GM19452 (cell line): ENCODE data around the gene TLR1.
"Not testable (repeated sequence)": the region's sequence is repeated elsewhere in the genome, so short reads cannot be mapped to it uniquely, and the experiment has no call there.

Source experiments
- ATAC-seq: cut with Tn5 transposase; IDR thresholded peaks from one replicate; pipeline ENCODE4 v1.9.1; 2021; ENCODE audit not compliant: unreplicated experiment

Gene TLR1

GRCh38 chr4:38806251-38806650 is 1.7 kb upstream of the TLR1 start:
- ATAC-seq, result not testable (repeated sequence)

DNA sequence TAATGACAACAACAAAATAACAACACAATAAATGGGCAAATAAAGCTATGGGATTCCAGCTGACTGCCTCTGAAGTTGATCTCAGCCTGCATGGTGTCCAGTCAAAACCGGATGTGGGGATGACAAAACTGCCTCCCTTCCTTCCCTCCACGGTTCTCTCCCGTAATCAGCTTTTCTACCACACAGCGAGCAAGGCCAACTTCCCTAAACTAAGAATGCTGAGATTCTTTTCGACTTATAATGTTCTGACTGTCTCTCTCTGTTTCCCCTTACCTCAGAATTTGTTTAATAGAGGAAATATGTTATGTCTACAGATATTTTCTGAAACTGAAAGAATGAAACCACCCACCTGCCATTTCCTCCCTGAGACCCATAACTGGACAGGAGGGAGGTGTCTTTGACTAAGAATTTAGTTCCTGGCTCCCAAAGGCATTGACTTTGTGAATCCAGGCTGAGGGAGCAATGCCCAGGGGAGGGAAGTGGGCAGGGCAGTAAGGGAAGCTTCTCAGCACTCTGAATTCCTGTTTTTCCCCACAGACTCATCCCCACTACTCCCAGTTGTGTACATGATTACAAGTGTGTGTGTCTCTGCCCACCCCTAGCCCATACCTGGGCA is 1.0 kb upstream of the TLR1 start:
- peak; percentile 77 for ATAC-seq

DNA sequence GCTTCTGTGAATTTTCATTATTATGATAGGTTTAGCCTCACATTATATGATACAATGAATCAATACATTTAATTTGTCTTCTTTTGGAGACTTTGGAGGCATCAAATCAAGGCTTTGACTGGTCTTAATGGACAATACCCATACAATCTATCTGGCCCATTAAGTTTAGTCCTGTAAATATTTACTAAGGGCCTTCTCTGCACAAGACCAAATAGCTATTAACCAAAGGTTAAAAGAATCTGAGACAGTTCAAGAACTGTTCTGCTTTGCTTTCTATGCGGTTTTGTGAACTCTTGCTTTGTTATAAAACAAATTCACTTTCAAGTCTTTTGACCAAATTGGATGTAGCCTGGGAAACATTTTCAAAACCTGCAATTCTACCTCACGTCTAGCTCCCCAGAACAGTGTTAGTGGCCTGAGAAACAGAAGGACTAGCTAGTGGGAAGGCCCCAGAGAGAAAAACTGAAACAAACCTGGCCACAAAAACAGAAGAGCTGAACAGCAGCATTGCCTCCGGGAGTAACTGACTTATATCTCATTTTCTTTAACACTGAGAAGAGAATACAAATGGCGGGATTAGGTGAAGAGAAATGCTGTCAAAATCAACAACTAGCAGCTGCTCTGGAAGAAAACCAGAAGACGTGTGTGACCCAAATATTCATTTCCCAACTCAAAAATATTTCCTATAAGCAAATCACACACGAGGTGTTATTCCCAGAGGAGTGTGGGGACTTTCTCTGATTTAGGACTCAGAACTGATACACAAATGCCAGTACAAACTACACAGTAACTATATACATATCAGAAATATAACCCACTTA is 548 bp downstream of the TLR1 start:
- ATAC-seq, result peak; percentile 55

DNA sequence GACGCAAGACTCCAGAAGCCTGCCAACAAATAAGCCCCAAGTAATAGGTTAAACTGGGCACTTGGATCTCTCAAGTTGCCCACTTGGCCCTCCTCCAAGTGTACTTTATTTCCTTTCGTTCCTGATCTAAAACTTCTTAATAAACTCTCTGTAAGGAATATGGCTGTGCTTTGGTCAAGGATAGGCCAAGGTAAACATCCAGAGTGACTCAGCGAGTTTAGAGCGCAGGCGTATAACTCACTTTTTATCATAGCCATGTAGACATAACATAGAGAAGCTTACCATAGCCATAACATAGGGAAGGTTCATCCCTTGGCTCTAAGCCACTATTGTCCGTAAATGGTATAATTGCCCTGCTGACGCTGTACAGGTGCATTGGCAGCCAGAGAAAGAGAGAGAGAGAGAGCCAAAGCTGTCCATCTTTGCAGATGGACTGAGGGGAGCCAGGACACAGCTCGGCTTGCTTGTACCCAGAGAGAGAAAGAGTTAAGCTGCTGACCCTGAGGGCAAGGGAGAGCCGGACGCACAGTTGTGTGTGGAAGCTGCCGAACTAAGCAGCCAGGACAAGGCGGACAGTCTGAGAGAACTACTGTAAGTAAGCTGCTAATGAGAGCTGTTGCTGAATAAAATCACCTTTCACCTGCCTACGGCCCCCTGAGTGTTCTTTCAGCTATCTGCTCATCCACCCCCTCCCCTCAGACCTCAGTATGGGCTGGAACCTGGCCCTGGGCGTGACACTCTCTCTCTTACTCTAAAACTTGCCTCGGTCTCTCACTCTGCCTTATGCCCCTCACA is 1.8 kb downstream of the TLR1 start:
- no peak for ATAC-seq

DNA sequence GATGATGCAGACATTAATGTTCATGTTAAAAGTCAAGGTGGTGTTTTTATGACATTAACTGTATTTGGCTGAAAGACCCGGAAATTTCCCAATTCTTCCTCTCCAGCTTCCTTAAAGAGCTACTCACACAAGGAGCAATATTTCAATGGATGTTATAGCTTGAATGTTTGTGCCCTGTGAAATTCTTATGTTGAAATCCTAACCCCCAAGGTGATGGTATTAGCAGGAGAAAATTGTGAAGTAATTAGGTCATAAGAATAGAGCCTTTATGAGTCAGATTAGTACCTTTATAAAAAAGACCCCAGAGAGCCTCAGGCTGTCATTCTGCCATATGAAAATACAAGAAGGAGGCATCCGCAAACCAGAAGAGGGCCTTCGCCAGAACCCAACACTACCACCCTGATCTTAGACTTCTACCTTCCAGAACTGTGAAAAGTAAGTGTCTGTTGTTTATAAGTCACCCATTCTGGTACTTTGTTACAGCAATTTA is 3.6 kb downstream of the TLR1 start:
- ATAC-seq, result no peak

GRCh38 chr4:38800366-38800765 is 4.2 kb downstream of the TLR1 start:
- ATAC-seq, result no peak

DNA sequence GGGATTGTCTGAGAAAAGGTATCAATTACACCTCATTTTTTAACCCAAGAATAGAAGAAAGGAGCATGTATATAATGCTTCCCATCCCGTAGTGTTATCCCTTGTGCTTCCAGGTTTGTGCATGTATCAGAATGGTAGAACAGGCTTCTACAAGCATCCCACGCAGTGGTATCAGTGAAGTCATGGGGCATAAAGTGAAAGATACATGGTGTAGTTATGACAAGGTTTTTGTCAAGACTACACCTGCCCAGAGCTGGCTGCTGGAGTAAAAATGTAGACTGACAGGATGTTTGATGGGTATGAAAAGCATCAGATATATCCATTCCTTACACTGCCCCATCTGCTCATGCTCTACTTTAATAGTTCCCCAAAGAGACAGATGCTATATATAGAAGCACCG is 9.5 kb downstream of the TLR1 start:
- ATAC-seq, result no peak

DNA sequence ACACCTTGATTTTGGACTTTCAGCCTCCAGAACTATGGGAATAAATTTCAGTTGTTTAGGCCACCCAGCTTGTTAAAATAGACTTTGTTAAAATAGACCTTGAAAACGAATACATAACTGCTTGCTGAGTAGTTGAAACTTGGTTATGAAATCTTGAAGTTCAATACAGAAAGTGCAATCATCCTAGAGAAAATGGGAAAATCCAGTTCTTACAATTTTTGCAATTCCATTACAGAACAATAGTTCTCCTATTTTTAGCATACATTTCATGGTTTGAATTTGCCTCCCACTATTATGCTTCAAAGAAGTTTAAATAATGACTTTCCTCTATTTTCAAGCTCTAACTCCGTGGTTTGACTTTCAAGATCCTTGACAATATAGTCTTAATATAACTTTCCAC is 10.5 kb downstream of the TLR1 start:
- no peak for ATAC-seq

- ATAC-seq, result no peak
Measured at GRCh38 chr4:38791010-38791409, 13.6 kb downstream of the TLR1 start.

DNA sequence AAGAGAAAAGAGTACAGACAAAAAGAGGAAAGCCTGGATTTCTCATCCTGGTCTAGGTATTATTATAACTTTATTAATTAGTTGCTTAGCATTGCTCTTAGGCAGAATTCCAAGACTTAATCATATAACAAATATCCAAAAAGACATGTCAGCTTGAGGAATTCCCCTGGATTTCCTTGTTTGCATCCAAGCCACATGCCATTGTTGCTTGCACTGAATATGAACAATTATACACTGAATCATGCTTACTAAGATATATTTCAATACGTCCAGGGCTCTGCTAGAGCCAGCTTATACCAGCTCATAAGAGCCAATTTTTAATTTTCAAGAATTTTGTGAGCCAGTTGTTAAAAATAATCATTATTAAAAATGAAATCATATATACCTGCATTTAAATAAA is 16.3 kb downstream of the TLR1 start:
- no peak for ATAC-seq

- ATAC-seq, result no peak
Measured at GRCh38 chr4:38787693-38788092, 16.9 kb downstream of the TLR1 start.

DNA sequence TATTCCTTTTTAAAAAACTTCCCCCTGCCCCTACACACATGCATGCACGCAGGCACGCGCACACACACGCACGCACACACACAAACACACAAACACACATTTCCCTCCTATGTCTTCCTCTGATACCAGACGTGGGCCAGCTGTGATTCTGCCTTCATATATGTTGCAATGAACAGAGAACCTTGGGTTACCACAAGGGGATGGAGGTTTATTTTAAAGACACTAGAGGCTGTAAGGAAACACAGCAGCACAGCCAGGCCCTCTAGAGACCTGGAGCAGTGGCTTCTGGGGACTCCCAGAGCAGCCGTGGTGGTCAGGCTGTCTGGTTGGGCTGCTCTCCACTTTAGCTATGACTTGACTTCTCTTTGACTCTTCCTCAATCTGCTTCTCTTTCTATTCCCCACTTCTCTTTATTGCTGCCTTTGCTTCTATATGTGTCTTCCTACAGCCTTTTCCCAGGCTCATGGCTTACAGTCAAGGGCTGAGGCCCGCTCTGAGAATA is 18.6 kb downstream of the TLR1 start:
- peak; percentile 51 for ATAC-seq

GRCh38 chr4:38785041-38785790 is 19.4 kb downstream of the TLR1 start:
- no peak for ATAC-seq

GRCh38 chr4:38784141-38784540 is 20.4 kb downstream of the TLR1 start:
- ATAC-seq, result no peak

DNA sequence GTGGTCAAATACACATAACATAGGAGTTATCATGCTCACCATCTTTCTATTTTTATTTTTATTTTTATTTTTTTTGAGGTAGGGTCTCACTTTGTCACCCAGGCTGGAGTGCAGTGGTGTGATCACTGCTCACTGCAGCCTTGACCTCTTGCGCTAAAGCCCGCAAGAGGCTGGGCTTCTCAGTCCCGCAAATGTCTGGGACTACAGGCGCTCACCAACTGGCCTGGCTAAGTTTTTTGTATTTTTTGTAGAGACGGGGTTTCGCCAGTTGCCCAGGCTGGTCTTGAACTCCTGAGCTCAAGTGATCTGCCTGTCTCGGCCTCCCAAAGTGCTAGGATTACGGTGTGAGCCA is 21.5 kb downstream of the TLR1 start:
- ATAC-seq, result no peak

GRCh38 chr4:38782452-38783108 is 22.0 kb downstream of the TLR1 start, which contains the start of gene TLR10:
TLR10 (minus strand) TSS chr4:38782990; CDS start chr4:38775590, 7,400 bp downstream.
- peak; percentile 53 for ATAC-seq

DNA sequence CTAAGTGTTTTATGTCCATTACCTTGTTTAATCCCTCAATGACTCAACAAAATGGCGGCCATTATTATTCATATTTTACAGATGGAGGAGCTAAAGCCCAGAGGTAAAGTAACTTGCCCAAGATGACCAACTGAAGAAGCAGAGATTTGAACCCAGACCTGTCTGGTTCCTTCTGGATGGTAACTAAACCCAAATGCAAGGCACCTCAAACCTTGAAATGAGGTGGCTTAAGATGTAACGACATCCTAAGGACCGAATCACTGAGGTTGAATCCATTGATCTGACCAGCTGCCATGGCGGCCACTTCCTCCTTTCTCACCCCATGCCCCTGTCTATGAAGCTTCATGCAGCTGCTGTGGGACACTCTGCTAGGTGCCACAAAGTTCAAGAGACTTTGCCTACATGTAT is 22.7 kb downstream of the TLR1 start:
- peak; percentile 32 for ATAC-seq

- no peak for ATAC-seq
Measured at GRCh38 chr4:38780833-38781484, 23.6 kb downstream of the TLR1 start.

DNA sequence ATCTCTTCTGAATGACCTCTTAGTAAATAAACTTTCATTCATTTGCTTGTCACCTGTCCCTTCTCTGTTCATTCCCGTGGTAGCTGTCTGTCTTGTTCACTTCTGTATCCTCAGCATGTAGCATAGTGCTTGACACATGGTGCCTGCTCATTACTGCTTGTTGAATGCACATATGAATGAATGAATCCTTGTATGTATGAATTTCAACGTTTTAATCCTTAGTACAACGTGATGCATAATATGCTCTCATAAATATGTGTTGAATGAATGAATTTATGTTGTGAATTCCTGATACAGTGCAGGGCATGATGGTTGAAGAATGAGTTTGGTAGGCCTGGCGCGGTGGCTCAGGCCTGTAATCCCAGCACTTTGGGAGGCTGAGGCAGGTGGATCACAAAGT is 24.8 kb downstream of the TLR1 start:
- no peak for ATAC-seq

- ATAC-seq, result not testable (repeated sequence)
Measured at GRCh38 chr4:38777925-38778324, 26.7 kb downstream of the TLR1 start.
